ENCODE results near the gene SLC6A7. TPM values are rescaled to one million over a fixed set of nuclear protein-coding genes. Genes with fewer than 3 reads are reported as not detected.

Gene SLC6A7
- total and polyA plus RNA-seq, 2 experiments from 2014 or later, result not detected

DNA sequence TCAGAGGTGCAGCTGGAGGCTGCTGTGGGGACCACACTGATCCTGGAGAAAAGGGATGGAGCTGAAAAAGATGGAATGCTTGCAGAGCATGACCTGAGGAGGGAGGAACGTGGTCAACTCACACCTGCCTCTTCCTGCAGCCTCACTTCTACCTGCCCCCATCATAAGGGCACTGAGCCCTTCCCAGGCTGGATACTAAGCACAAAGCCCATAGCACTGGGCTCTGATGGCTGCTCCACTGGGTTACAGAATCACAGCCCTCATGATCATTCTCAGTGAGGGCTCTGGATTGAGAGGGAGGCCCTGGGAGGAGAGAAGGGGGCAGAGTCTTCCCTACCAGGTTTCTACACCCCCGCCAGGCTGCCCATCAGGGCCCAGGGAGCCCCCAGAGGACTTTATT lies 5.9 kb upstream of the SLC6A7 start:
- Histone ChIP-seq H3K4me1 (ENCODE audit: low read depth) (peaks cover 3% of the 10 kb centered on the region), H3K27me3 (peaks cover 31% of the 10 kb centered on the region), H3K9me3 (ENCODE audit: low read depth) (no peaks in the 10 kb centered on the region), H3K27ac (no peak overlapping the region), H3K4me3 (no peak overlapping the region), H3K36me3 (no peaks in the 10 kb centered on the region)
- no peak for DNase-seq (ENCODE audit: low read depth in 1 of 2, low spot score in 1 of 2)
- TF ChIP-seq, protein P1, sequence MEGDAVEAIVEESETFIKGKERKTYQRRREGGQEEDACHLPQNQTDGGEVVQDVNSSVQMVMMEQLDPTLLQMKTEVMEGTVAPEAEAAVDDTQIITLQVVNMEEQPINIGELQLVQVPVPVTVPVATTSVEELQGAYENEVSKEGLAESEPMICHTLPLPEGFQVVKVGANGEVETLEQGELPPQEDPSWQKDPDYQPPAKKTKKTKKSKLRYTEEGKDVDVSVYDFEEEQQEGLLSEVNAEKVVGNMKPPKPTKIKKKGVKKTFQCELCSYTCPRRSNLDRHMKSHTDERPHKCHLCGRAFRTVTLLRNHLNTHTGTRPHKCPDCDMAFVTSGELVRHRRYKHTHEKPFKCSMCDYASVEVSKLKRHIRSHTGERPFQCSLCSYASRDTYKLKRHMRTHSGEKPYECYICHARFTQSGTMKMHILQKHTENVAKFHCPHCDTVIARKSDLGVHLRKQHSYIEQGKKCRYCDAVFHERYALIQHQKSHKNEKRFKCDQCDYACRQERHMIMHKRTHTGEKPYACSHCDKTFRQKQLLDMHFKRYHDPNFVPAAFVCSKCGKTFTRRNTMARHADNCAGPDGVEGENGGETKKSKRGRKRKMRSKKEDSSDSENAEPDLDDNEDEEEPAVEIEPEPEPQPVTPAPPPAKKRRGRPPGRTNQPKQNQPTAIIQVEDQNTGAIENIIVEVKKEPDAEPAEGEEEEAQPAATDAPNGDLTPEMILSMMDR (IDR thresholded peaks at IDR 0.05; ENCODE audit: low read depth, low read length), result no peak

DNA sequence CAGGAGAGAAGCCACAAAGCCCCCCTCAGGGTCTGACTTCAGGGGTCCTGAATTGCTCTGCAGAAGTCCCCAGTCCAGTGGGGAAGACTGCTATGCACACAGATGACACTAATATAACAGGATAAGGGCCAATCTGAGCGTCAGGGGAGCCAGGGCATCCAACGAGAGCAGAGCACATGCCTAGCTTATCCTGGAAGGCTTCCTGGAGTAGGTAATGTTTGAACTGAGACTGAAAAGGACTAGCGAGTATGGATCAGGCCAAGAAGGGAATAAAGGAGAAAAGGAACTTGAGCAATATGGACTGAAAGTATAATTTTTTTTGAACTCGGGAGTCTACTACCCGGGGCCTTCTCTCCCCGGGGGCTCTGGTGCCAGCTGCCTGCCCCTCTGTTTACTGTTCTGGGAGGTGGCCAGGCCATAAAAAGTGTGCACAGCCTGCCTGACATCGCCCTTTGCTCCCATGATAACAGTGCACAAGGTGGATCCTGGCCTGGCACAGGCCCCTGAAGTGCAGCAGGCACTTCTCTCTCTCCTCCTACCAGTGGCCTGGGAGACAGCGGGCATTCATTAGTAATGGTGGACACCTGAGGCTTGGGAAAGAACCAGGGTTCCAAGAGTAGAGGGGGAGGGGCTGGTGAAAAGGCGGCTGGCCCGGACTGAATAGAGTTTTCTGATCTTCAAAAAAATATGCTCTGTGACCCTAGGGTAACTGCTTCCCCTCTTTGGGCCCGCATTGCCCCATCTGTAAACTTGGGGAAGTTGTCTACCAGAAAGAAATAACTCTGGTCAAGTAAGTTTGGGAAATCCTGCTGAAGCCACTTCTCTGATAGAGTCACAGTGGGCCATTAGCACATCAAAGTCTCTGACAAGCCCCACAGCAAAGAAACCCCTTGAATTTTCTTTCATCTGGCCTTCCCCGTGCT lies 4.6 kb upstream of the SLC6A7 start:
- no peak overlapping the region for H3K4me3 ChIP-seq
- H3K27me3 ChIP-seq, result peaks cover 43% of the 10 kb centered on the region
- H3K36me3 ChIP-seq, result no peaks in the 10 kb centered on the region
- TF ChIP-seq, protein P1 (IDR thresholded peaks at IDR 0.05; ENCODE audit: low read depth, low read length), result no peak
- no peak for DNase-seq (ENCODE audit: low read depth in 1 of 2, low spot score in 1 of 2)
- H3K27ac ChIP-seq, result no peak overlapping the region
- no peaks in the 10 kb centered on the region for H3K9me3 ChIP-seq (ENCODE audit: low read depth)
- H3K4me1 ChIP-seq (ENCODE audit: low read depth), result peaks cover 3% of the 10 kb centered on the region

DNA sequence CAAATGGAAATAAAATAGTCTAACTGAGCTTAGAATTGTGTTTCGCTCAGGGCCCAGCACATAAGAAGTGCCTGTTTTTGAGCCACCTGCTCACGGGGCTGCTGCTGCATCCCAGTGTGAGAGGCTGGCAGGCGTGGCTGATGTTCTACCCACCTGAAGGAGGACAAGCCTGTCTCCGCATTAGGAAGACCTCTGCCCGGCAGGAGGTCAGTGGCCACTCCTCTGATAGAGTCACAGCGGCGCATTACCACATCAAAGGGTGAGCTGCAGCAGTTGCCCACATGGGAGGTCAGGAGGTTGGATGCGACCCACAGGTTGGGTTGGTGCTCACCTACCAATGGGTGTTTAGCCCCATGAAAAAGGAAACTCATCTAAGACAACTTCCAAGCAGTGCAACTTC lies 3.7 kb upstream of the SLC6A7 start:
- DNase-seq (ENCODE audit: low read depth in 1 of 2, low spot score in 1 of 2), result no peak
- H3K27me3 ChIP-seq, result peaks cover 52% of the 10 kb centered on the region
- TF ChIP-seq, protein P1 (IDR thresholded peaks at IDR 0.05; ENCODE audit: low read depth, low read length), result no peak
- H3K27ac ChIP-seq, result no peak overlapping the region
- no peak overlapping the region for H3K4me3 ChIP-seq
- H3K4me1 ChIP-seq (ENCODE audit: low read depth), result no peaks in the 10 kb centered on the region
- H3K36me3 ChIP-seq, result no peaks in the 10 kb centered on the region
- no peaks in the 10 kb centered on the region for H3K9me3 ChIP-seq (ENCODE audit: low read depth)

DNA sequence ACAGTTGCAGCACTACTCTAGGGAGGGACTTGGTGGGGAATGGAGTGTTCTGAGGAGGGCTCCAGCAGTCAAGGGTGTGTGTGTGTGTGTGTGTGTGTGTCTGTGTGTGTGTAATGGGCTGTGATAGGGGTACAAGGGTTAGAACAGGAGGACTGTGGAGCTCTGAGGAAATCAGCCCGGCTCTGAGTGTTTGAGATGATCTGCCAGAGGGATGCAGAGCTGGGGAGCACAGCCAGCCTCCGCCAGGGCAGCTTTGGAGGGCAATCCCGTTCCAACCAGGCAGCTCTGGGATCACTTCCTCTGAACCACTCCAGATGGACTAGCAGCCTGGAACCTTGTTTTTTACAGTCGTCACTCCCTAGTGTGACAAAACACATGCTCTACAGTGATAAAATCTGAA lies 3.0 kb upstream of the SLC6A7 start:
- no peaks in the 10 kb centered on the region for H3K4me1 ChIP-seq (ENCODE audit: low read depth)
- no peak overlapping the region for H3K27ac ChIP-seq
- H3K9me3 ChIP-seq (ENCODE audit: low read depth), result no peaks in the 10 kb centered on the region
- TF ChIP-seq, protein P1 (IDR thresholded peaks at IDR 0.05; ENCODE audit: low read depth, low read length), result no peak
- H3K27me3 ChIP-seq, result peaks cover 58% of the 10 kb centered on the region
- DNase-seq (ENCODE audit: low read depth in 1 of 2, low spot score in 1 of 2), result no peak
- no peak overlapping the region for H3K4me3 ChIP-seq
- H3K36me3 ChIP-seq, result no peaks in the 10 kb centered on the region

DNA sequence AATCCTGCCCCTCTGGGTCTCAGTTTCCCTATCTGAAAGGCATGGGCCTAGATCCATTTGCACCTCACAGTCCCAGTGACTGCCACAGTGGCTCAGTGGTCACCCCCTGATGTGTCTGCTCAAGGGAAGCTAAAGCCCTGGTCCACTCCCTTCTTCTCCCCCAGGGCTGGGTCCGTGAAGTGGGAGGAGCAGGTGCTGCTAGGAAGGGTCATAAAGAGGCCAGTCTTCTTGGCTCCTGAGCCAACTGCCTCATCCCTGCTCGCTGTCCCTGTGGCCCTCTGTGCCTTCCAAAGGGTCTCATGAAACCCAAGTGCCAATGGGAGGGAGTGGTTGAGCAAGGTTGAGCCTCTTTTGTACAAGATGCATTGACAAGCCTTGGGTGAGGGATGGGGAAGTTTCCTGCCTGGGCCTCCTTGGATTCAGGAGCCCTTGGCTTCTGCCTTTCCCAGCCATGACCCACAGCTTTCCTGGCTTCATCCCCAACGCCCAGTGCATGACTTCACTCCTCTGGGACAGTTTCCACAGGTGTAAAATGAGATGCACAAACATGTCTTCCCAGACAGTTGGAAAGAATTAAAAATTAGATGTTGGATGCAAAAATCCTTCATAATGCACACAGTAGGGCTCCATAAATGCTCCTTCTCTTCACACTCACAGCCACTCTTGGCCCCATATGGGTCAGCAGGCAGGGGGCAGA lies 1.6 kb upstream of the SLC6A7 start:
- Histone ChIP-seq H3K27ac (no peak overlapping the region), H3K36me3 (no peaks in the 10 kb centered on the region), H3K4me1 (ENCODE audit: low read depth) (no peaks in the 10 kb centered on the region), H3K9me3 (ENCODE audit: low read depth) (no peaks in the 10 kb centered on the region), H3K4me3 (no peak overlapping the region), H3K27me3 (peaks cover 67% of the 10 kb centered on the region)
- TF ChIP-seq, protein P1 (IDR thresholded peaks at IDR 0.05; ENCODE audit: low read depth, low read length), result no peak
- DNase-seq (ENCODE audit: low read depth in 1 of 2, low spot score in 1 of 2), result no peak

All from cardiac muscle cell (in vitro differentiated cells and primary cell).